ENCODE data around the gene BATF. TPM values are rescaled to one million over a fixed set of nuclear protein-coding genes. Genes with fewer than 3 reads are reported as not detected.

BATF gene
- total RNA-seq, 1 experiment from 2014 or later, result not detected

DNA sequence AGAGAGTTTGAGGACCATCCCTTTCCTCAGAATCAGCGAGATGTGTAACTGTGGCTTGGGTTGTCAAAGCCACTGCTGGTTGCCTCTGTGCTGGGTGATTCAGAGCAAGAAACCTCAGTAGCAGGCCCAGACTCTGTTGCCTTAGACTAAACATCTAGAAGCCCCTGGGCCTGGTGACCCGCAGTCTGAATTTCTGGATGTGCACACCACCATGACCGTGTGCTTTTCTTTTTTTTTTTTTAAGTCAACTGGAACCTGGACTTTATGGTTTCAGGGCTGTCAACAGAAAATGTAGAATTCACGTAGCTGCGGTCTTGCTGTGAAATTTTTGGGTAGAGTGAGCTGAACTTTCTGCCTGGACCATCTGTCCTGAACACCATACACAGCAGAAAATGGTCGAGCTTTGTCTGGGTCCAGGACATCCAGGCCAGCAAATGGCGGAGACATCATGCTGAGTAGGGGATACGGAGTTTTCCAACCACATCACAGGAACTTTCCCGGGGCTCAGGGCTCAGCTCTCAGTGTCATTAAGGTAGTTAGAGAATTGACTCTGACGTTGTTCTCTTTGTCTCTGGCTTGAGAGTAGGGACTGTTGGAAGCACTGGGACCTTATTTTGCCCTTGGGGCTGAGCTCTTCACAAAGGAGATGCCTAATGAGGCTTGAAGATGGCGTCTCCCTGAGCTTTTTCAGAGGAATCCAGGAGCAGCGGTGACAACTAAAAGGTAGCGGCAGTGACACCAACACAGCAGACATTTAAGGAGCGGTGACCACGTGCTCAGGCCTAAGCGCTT is 23.0 kb upstream of the BATF start:
- no peak for DNase-seq (ENCODE audit: extremely low read depth, low read depth)

DNA sequence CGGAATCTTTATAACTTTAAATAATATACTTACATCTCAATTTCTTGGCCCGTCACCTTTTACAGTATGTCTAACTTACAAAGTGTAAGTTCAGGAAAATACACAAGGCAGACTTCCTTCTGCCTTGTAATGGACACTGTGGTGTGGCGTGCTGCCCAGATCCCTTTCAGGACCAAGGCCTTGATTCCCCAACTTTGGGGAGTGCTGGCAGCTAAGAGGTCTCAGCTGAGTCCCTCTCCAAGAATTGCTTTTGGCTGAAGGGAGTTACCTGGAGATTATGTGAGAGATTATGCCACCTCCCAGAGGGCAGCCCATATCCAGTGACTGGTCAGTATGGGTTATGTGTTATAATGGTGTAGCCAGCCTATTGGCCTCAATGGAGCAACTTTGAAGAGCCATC is 21.2 kb upstream of the BATF start:
- DNase-seq (ENCODE audit: extremely low read depth, low read depth), result no peak

DNA sequence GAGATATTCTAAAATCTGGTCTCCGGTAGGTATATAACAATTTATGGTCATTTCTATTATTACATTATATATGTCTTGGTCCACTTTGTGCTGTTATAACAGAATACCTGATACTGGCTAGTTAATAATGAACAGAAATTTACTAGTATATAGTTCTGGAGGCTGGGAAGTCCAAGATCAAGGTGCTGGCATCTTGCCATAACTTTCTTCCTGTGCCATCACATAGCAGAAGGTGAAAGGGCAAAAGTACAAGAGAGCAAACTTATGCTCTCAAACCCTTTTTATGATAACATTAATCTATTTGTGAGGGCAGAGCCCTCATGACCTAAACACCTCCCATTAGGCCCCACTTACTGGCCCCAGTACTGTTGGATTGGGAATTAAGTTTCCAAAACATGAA is 17.9 kb upstream of the BATF start:
- no peak for DNase-seq (ENCODE audit: extremely low read depth, low read depth)

DNA sequence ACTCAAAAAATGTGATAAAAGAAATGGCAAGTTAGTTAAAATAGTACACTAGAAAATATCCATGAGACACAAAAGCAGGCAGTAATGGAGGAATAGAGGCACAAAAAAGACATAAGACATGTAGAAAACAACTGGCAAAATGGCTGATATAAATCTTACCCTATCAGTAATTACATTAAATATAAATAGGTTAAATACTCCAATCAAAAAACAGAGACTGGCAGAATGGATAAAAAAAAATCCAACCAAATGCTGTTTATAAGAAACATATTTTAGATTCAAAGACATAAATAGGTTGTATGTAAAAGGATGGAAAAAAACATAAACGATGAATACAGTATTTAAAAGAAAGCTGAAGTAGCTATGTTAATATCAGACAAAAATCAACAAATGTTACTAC is 15.3 kb upstream of the BATF start:
- DNase-seq (ENCODE audit: extremely low read depth, low read depth), result no peak

DNA sequence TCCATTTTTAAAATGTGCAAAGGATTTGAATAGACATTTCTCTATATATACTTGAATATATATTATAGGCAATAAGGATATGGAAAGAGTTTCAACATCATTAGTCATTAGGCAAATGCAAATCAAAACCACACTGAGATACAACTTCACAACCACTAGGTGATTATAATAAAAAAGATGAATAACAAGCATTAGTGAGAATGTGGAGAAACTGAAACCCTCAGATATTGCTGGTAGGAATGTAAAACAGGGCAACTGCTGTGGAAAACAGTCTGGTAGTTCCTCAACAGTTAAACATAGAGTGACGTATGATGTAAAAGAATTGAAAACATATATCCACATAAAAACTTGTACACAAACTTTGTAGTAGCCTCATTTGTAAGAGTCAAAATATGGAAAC is 11.7 kb upstream of the BATF start:
- no peak for DNase-seq (ENCODE audit: extremely low read depth, low read depth)

DNA sequence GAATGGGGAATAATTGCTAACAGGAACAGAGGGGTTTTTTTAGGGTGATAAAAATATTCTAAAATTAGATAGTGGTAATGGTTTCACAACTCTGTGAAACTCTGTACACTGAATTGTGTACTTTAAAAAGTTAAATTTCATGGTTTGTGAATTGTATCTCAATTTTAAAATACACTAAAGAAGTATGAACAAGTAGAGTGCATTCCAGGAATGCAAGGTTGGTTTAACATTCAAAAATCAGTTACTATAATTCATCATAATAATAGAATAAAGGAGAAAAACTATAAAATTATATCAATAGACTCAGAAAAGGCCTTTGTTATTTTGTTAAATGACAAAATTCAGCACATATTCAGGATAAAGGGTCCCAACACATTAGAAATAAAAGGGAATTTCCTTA is 11.1 kb upstream of the BATF start:
- no peak for DNase-seq (ENCODE audit: extremely low read depth, low read depth)

DNA sequence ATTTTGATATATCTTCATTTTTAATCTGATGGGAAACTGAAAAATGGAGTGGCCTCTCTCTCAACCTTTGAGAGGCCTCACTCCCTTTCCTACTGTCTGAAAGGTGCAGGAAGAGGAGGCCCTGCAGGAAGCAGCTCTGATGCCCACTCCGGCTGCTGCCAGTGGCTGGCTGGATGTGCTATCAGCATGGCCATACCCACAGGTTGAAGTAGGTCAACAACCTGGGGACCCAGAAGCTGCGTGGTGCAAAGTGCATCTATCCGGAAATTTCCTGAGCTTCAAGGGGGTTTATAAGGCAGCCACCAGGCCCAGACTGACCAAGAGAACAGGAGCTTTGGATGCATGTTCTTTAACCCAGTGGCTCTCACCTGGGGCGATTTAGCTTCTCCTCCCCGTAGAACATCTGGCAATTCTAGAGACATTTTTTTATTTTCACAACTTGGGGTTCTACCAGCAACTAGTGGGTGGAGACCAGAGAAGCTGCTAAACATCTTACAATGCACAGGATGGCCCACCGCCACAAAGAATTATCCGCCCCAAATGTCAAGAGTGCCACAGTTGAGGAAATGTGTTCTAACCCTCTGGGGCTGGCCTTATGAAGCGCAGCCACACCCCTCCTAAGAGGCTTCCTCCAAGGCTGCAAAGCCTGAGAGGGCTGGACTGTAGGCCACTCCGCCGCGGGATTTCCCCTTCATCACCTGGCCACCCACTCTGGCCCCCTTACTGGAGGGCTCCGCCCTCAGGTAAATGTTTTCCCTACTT is 8.2 kb upstream of the BATF start:
- DNase-seq (ENCODE audit: extremely low read depth, low read depth), result no peak

DNA sequence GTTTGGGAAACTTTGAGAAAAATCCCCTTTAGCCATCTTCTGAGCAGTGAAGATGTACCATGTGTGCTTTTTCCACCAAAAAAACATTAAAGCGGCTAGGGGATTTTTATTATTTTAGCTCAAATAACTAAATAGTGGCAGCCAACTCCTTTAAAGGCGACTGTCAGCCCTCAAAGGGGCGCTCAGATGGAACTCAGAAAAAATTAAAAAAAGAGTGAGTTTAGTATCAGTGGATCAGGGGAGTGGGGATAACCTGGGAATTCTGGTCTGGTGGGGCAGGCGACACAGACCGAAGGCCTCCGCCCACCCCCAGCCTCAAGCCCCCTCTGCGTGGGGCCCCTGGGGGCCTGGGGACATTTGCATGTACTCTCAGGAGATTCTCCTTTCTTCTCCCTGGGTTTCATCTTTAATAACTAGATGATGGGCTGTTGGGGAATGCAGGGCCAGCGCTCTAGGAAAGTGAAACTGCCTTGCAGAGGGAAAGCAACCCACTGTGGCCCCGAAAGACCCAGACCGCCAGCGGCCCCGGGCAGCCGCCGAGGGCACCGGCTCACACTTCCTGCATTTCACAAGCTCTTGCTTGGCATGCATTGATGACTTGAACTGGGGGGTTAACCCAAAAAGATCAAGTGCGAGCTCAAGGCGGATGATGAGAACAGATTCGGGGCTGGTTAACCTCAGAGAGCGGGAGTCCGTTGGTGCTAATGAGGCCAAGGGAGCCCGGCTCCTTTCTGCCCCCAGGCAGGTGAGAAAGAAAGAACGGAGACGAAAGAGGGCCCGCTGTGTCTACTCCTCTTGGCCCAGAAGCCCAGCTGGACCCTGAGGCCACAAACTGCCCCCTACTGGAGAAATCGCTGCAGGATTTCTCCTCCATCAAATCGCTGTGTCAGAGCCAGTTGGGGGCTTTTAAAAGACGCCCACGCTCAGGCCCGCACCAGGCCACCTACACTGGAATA is 7.3 kb upstream of the BATF start:
- DNase-seq (ENCODE audit: extremely low read depth, low read depth), result no peak

DNA sequence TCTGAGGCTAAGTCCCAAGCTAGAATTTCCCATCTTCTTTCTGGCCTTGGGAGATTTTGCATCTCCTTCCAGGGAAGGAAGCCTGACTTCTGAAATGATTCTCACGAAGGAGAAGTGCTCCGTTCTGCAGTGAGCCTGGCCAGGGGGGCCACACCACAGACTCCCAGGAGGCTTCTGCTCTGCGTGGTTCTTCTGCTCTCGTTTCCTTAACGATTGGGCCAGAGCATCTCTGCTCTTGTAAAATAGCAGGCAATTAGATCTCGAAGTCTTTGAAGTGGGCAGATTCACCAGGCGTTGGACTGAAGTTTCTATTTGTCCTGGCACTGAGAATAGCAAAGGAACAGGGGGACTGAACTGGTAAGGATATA is 6.7 kb upstream of the BATF start:
- no peak for DNase-seq (ENCODE audit: extremely low read depth, low read depth)

DNA sequence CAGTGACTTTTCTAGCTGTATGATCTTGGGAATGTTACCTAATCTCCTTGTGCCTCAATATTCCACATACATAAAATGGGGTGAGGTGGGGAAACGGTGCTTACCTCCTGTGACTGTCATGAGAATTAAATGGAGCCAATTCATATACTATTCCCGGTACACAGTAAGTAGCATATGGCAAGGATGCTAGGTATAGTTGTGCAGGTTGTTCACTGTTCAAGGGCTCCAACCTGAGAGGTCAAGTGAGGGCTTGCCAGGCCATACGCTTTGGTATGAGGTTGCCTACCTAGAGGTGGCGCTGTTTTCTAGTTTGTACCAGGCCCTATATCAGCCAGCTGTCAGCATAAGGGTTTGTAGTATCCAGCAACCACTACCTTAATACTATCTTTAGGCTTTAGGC is 3.6 kb upstream of the BATF start:
- DNase-seq (ENCODE audit: extremely low read depth, low read depth), result peak; percentile 28

DNA sequence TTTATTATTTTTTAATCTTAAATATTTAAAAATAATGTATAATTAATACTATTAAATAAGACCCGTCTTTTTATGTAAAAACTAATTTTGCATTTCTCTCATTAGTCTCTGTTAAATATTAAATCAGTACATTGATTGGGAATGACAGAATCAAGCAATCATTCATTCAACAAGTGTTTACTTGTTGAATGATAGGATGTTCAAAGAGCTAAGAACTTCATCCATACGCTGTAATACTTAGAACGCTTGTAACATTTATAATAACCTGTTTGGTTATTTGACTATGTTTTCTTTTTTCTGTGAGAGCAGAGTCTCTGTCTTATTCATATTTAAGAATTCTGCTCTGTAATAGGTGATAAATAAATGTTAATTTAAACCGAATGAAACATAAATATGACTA is 2.9 kb upstream of the BATF start:
- no peak for DNase-seq (ENCODE audit: extremely low read depth, low read depth)

DNA sequence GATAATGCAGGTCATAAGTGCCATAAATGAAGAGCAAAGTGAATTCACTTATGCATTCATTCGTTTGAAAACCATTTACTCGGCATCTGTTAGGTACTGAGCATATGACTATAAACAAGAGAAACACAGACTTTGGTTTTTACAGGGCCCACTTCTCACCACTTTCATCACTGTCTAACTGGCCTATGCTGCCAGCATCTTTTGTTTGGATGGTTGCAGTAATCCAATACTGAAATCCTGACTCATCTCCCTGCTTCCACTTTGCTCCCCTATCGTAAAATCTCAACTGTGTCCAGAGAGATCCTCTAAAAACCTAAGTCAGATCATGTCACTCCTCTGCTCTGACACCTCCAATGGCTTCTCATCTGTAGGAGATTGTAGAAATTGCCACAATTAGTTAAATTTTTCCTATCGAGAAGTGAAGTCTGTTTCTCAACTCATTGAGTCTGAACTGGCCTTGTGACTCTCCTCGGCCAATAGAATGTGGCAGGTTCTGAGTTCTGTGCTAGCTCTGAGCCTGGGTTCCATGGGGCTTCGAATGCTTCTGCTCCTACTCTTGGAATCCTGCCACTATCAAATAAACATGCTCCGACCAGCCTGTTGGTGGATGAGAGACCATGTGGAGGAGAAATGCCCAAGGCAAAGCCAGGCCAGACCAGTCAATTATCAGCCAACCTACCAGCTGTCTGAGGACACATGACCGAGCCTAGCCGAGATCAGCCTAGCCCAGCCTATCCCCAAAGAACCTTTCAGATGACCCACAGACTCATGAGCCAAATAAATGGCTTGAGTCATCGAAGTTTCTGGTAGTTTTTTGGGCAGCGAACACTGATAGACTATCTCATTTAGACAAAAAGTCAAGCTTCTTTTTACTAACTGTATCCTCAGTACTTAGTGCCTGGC is 2.2 kb upstream of the BATF start:
- DNase-seq (ENCODE audit: extremely low read depth, low read depth), result no peak

DNA sequence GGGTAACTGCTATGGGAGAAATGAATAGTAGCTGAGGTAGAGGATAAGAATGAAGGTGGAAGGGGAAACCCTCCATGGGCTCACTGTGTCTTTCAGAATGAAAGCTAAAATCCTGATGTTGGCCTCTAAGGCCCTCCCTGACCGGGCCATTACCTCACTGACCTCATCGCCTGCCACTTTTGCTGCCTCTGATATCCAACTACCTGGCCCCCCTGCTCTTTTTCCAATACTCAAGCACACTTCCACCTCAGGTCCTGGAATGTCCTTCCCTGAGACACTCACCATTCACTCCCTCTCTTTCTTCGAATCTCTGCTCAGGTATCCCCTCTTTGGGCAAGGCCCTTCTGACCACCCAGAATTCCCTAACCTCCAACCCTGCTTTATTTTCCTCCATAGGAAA is 1.4 kb upstream of the BATF start:
- DNase-seq (ENCODE audit: extremely low read depth, low read depth), result no peak

DNA sequence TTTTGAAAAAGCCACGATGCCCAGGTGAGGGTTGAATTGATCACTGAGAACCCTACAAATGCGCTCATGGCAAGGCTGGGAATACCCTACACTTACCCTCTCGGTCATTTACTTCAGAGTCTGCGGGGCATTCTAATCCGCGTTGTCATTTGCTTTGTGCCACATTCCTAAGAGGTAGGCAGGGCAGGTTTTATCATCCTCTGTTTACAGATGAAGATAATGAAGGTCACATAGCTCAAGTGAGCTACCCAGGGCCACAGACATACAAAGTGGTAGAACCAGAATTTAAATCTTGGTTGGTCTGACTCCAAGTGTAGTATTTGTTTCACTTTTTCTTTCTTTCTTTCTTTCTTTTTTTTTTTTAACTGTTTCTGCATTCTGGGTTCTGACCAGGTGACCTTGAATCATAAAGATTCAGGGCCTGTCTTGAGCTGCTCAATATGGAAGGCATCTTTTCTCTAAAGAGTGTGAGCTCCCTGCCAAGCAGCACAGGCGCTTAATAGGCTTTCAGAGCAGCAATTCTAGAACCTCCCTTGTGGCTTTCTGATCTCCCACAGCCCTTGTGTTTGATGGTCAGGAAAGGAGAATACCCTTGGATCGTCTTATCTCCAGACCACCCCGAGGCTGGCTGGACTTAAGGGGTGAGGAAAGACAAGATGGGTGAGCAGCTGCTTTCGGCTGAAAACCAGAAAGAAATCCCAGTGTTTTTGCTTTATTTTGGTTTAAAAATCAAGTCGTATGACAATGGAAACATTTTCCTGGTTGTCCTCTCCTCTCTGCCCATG is 662 bp upstream of the BATF start:
- no peak for DNase-seq (ENCODE audit: extremely low read depth, low read depth)

DNA sequence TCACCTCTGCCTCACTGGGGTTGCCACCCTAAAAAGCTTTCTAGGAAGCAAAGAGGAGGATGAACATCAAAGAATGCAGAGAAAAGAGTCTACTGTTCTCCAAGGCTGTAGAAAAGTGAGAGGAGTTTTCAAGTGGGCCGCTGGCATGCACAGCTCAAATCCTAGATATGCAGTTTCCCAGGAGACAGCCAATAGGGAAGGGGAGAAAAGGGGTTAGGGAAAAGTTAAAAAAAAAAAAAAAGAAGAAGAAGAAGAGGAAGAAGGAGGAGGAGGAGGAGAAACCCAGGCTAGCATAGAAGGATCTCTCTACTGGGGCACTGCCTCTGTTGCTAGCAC is 682 bp downstream of the BATF start:
- no peak for DNase-seq (ENCODE audit: extremely low read depth, low read depth)

DNA sequence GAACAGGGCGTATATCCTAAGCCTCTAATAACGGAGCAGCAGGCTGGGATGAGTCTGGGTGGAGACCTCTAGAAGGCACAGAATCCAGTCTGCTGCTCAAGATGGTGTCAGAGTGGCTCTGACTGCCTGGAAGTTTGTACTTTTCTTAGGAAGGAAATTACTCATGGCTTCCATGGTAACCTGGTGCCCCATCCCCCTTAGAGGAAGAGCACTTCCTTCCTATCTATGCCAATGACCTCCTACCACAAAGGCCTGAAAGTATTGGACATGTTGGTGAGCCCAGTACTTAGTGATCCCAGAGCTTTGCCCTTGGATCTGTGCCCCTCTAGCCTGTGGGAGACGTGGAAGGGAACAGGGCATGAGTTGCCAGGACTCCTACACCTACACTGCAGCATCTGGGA is 1.5 kb downstream of the BATF start:
- no peak for DNase-seq (ENCODE audit: extremely low read depth, low read depth)

DNA sequence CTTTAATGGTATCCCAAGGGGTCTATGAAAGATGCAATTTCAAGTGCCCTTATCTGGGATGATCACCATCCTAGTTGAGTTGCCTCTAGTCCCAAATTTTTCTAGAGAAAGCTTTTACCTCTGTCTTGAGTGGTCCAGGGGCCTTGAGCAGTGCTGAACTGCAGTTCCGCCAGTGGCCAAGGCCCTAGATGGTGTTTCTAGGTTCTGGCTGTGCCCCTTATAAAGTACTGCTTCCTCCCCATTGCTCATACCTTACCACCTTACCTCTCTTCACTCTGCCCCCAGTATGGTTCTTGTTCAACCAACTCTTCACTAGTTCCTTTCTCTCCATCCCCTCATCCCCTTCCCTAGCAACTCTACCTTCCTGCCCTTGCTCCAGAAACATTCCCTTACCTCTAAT is 3.7 kb downstream of the BATF start:
- no peak for DNase-seq (ENCODE audit: extremely low read depth, low read depth)

DNA sequence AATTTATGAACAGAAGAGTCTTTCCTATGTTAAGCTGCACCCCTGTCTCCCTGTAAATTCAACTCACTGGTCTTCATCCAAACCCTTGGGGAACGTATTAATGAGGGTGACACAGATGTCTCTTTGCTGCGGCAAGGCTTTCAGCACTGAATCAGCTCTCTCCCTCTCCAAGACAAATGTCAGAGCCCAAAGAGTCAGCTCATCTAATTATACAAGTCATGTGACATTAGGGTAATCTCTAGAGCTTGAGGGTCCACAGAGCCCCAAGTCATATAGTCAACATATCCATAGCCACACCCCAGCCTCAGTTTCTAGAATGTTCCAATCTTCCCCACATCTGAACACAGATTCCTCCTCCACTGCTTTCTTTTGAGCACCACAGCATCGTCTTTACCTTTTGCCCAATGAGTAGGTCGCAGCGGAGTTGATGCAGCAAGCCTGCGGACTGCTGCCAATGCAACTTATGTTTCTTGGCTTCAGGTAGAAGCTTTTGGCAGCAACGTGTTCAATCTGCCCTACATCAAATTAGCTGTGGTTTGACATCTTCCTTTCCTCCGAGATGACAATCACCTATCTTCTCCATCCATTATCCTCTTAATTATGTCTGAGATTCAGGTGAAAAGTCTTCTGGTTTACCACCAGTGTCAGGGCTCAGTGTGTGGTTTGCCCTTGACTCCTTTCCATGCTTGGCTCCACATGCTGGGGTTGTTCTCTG is 5.3 kb downstream of the BATF start:
- no peak for DNase-seq (ENCODE audit: extremely low read depth, low read depth)

DNA sequence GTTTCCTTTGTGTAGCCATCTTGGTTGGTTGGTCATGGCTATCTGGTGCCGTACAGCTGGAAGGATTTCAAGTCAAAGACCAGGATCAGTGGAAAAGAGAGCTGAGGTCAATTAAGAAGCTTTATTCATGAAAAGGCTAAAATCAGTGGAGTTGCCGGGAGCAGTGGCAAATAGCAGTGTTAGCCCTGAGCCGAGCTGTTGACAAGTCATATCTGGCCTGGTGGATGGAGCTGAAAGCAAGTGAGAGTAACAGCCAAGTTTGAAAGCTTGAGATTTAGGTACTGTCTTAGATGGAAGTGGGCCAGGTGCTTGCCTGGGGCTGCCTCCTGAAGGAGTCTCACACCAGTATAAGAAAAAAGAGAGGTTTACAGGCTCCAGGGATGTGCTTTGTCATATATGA is 9.0 kb downstream of the BATF start:
- DNase-seq (ENCODE audit: extremely low read depth, low read depth), result no peak

Data from NCI-H460 (cell line).